GM12891 (cell line): ENCODE measurements around the gene SELENOW.
"Not testable (repeated sequence)": the region's sequence is repeated elsewhere in the genome, so short reads cannot be mapped to it uniquely, and the experiment has no call there.

Source experiments
- DNase-seq: peaks from one replicate; pipeline ENCODE4 v3.0.0; 2011; ENCODE audit warnings: low spot score; ENCODE audit not compliant: insufficient read length
- FAIRE-seq: peaks from 2 replicates; lab custom pipeline; 2011; peaks lifted over from hg19 to GRCh38; lab: Jason Lieb, UNC
- PAX5 ChIP-seq: IDR thresholded peaks from 2 replicates; pipeline ENCODE4 v1.6.1; 2011; ENCODE audit warnings: low read length, moderate library complexity, mild to moderate bottlenecking; ENCODE audit not compliant: insufficient read depth, severe bottlenecking
- POLR2A ChIP-seq: IDR thresholded peaks from 2 replicates; pipeline ENCODE4 v1.6.1; 2011; ENCODE audit warnings: low read depth, low read length, control low read depth
- POLR2AphosphoS5 ChIP-seq: IDR thresholded peaks from 2 replicates; pipeline ENCODE4 v1.6.1; 2011; ENCODE audit warnings: low read depth, low read length, control low read depth
- POU2F2 ChIP-seq: IDR thresholded peaks from 2 replicates; pipeline ENCODE4 v1.6.1; 2011; ENCODE audit warnings: low read depth, mild to moderate bottlenecking, control low read depth, low read length, moderate library complexity
- SPI1 ChIP-seq: IDR thresholded peaks from 2 replicates; pipeline ENCODE4 v1.6.1; 2011; ENCODE audit warnings: low read depth, low read length, control low read depth
- TAF1 ChIP-seq: IDR thresholded peaks from 2 replicates; pipeline ENCODE4 v1.6.1; 2011; ENCODE audit warnings: low read depth, low read length, control low read depth

Gene SELENOW

GRCh38 chr19:47779524-47780214 is 1.2 kb downstream of the SELENOW start:
- no peak for DNase-seq
- no peak for FAIRE-seq
- no peak for TF ChIP-seq POLR2AphosphoS5
- no peak for TF ChIP-seq TAF1
- TF ChIP-seq POU2F2 = no peak
- no peak for TF ChIP-seq PAX5
- no peak for TF ChIP-seq POLR2A
- no peak for TF ChIP-seq SPI1

GRCh38 chr19:47780215-47780551 is 1.7 kb downstream of the SELENOW start:
- no peak for TF ChIP-seq POLR2A
- TF ChIP-seq PAX5 = no peak
- no peak for TF ChIP-seq TAF1
- DNase-seq (no peak), FAIRE-seq (no peak)

GRCh38 chr19:47781590-47782262 is 3.2 kb downstream of the SELENOW start:
- FAIRE-seq (no peak), DNase-seq (no peak)
- TF ChIP-seq POU2F2 (no peak), POLR2AphosphoS5 (no peak), PAX5 (no peak), POLR2A (no peak), TAF1 (no peak), SPI1 (no peak)

- no peak for FAIRE-seq
Measured at GRCh38 chr19:47786566-47786965, 8.1 kb downstream of the SELENOW start.

GRCh38 chr19:47787307-47787706 is 8.8 kb downstream of the SELENOW start:
- FAIRE-seq, DNase-seq: not testable (repeated sequence)

More at GRCh38 chr19:47786566-47786965, 8.1 kb downstream of the SELENOW start:
- TF ChIP-seq POLR2A = no peak
- no peak for TF ChIP-seq PAX5
- no peak for TF ChIP-seq TAF1
- DNase-seq = no peak

- DNase-seq, FAIRE-seq: not testable (repeated sequence)
Measured at GRCh38 chr19:47789811-47790210, 11.3 kb downstream of the SELENOW start.

- DNase-seq = peak; percentile 70
- FAIRE-seq = peak; percentile 81
- no peak for TF ChIP-seq POLR2AphosphoS5
- TF ChIP-seq POLR2A = no peak
- no peak for TF ChIP-seq TAF1
- no peak for TF ChIP-seq SPI1
Measured at GRCh38 chr19:47790398-47790814, 11.9 kb downstream of the SELENOW start.

GRCh38 chr19:47792616-47793015 is 14.1 kb downstream of the SELENOW start:
- DNase-seq = no peak
- no peak for FAIRE-seq
- TF ChIP-seq POLR2A (no peak), POLR2AphosphoS5 (no peak), SPI1 (no peak), POU2F2 (no peak), PAX5 (no peak), TAF1 (no peak)

- DNase-seq = no peak
- FAIRE-seq = no peak
- TF ChIP-seq PAX5 (no peak), TAF1 (no peak), POLR2AphosphoS5 (no peak), SPI1 (no peak), POLR2A (no peak), POU2F2 (no peak)
Measured at GRCh38 chr19:47794526-47794925, 16.0 kb downstream of the SELENOW start.

- TF ChIP-seq PAX5 (no peak), POLR2A (no peak), TAF1 (no peak), SPI1 (no peak), POU2F2 (no peak), POLR2AphosphoS5 (no peak)
- FAIRE-seq = no peak
- DNase-seq = no peak
Measured at GRCh38 chr19:47796785-47797184, 18.3 kb downstream of the SELENOW start.

- TF ChIP-seq POU2F2 (no peak), SPI1 (no peak), POLR2AphosphoS5 (no peak), POLR2A (no peak), TAF1 (no peak), PAX5 (no peak)
- FAIRE-seq (no peak), DNase-seq (no peak)
Measured at GRCh38 chr19:47797996-47798903, 19.7 kb downstream of the SELENOW start.
